ENCODE results near the gene LARP4B. TPM values are rescaled to one million over a fixed set of nuclear protein-coding genes. Genes with fewer than 3 reads are reported as not detected.

The LARP4B gene
- total RNA-seq, 4 donors from 2014 or later = 50.2 to 77.5 (median 57.0) TPM

DNA sequence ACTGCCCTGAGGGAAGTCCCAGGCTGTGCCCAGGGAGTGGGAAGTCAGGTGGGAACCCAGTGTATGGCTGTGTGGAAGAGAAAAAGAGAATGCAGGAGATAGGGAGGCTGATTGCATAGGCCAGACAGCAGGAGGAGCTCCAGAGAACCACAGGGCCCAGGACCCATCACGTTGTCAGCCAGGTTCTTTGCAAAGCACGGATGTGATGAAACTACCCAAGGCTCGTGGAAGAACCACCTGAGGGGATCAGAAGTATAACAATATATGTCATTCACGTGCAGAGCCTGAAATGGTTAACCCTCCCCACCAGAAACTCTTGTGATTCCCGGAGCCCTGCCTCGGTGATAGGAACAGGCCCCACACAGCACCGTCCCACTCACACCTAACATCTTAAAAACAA lies 83.6 kb downstream of the LARP4B start:
- TF ChIP-seq, protein P1, sequence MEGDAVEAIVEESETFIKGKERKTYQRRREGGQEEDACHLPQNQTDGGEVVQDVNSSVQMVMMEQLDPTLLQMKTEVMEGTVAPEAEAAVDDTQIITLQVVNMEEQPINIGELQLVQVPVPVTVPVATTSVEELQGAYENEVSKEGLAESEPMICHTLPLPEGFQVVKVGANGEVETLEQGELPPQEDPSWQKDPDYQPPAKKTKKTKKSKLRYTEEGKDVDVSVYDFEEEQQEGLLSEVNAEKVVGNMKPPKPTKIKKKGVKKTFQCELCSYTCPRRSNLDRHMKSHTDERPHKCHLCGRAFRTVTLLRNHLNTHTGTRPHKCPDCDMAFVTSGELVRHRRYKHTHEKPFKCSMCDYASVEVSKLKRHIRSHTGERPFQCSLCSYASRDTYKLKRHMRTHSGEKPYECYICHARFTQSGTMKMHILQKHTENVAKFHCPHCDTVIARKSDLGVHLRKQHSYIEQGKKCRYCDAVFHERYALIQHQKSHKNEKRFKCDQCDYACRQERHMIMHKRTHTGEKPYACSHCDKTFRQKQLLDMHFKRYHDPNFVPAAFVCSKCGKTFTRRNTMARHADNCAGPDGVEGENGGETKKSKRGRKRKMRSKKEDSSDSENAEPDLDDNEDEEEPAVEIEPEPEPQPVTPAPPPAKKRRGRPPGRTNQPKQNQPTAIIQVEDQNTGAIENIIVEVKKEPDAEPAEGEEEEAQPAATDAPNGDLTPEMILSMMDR (IDR thresholded peaks at IDR 0.05) = no peak
- no peak for TF ChIP-seq POLR2A (IDR thresholded peaks at IDR 0.05)
- no peak overlapping the region for H3K4me3 ChIP-seq (ENCODE audit: low read depth, poor library complexity, severe bottlenecking)
- DNase-seq (ENCODE audit: low spot score in 2 of 2) = no peak
- intact Hi-C loops (cut with DNase I; ENCODE audit: low total_unique reads) = no loop called here
- 80 to 86% methylated on average over 7 of the region's 7 CpGs for WGBS, 2 donors

- no peak for TF ChIP-seq POLR2A (IDR thresholded peaks at IDR 0.05)
- TF ChIP-seq, protein P1 (IDR thresholded peaks at IDR 0.05) = no peak
- 86 to 88% methylated on average over 7 of the region's 7 CpGs for WGBS, 2 donors
- DNase-seq (ENCODE audit: low spot score in 2 of 2) = no peak
- no peak overlapping the region for H3K4me3 ChIP-seq (ENCODE audit: low read depth, poor library complexity, severe bottlenecking)
- intact Hi-C loops (cut with DNase I; ENCODE audit: low total_unique reads) = no loop called here
Measured at GRCh38 chr10:846126-846685, 85.3 kb downstream of the LARP4B start.

GRCh38 chr10:845526-845925 lies 86.0 kb downstream of the LARP4B start:
- DNase-seq (ENCODE audit: low spot score in 2 of 2) = no peak
- 74 to 79% methylated on average over 3 of the region's 3 CpGs for WGBS, 2 donors
- no peak overlapping the region for H3K4me3 ChIP-seq (ENCODE audit: low read depth, poor library complexity, severe bottlenecking)
- intact Hi-C loops (cut with DNase I; ENCODE audit: low total_unique reads) = no loop called here
- TF ChIP-seq, protein P1 (IDR thresholded peaks at IDR 0.05) = no peak
- TF ChIP-seq POLR2A (IDR thresholded peaks at IDR 0.05) = no peak

DNA sequence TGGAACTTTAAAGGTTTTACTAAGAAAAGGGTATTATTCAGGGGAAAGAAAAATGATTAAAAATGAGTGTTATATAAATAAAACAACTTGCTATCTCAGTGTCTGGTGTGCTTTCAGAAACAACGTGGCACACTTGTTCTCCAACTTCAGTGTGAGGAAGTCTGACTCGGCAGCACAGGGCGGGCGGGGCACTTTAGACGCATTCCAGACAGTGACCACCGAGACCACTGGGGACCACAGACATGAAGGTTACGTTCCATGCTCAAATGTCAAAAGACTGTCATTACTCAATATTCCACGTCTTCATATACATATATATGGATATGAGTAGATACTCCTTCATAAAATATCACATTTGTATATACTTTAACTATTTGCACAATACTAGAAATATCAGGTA lies 87.0 kb downstream of the LARP4B start:
- 69 to 70% methylated on average over 8 of the region's 8 CpGs for WGBS, 2 donors
- DNase-seq (ENCODE audit: low spot score in 2 of 2) = no peak
- intact Hi-C loops (cut with DNase I; ENCODE audit: low total_unique reads) = no loop called here
- TF ChIP-seq POLR2A (IDR thresholded peaks at IDR 0.05) = no peak
- TF ChIP-seq, protein P1 (IDR thresholded peaks at IDR 0.05) = no peak
- no peak overlapping the region for H3K4me3 ChIP-seq (ENCODE audit: low read depth, poor library complexity, severe bottlenecking)

DNA sequence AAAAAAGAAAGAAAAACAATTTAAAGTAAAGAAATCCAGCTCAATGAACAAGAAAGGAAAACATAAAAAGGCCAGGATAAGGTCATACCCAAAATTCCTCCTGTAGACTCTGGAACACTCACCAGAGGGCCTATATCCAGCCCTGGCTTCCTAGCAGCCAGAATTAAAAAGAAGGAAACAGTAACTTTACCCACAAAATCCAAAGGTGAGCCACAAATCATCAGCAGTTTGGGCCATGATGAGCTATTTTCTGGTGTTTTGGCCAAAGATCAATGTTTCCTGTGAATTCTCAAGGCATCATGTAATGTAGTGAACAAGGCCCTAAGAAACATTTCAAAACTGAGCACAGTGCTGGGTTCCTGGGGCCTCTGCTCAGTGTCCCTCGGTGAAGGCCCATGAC lies 87.8 kb downstream of the LARP4B start:
- H3K4me3 ChIP-seq (ENCODE audit: low read depth, poor library complexity, severe bottlenecking) = no peak overlapping the region
- 100% methylated on average over 1 of the region's 1 CpG for WGBS, 2 donors
- intact Hi-C loops (cut with DNase I; ENCODE audit: low total_unique reads) = no loop called here
- no peak for TF ChIP-seq POLR2A (IDR thresholded peaks at IDR 0.05)
- TF ChIP-seq, protein P1 (IDR thresholded peaks at IDR 0.05) = no peak
- no peak for DNase-seq (ENCODE audit: low spot score in 2 of 2)

DNA sequence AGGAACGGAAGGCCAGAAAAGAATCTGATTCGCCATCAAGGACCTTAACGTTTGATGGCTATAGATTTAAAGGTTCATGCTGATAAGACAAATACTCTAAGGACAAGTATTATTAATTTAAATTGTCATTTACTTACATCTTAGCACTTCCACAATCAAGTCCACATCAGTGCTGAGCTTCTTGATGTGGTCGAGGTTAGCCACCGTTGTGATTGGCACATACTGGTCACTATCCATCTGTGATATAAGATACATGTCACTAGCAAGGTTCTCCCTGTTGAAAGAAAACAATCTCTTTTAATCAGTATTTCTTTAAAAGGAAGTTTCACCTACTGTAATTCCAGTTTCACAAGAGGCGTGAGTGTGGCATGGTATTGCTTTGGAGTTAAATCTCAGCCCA lies 88.7 kb downstream of the LARP4B start:
- DNase-seq (ENCODE audit: low spot score in 2 of 2) = no peak
- H3K4me3 ChIP-seq (ENCODE audit: low read depth, poor library complexity, severe bottlenecking) = no peak overlapping the region
- WGBS, 2 donors = 94 to 98% methylated on average over 6 of the region's 6 CpGs
- TF ChIP-seq POLR2A (IDR thresholded peaks at IDR 0.05) = no peak
- TF ChIP-seq, protein P1 (IDR thresholded peaks at IDR 0.05) = no peak
- intact Hi-C loops (cut with DNase I; ENCODE audit: low total_unique reads) = no loop called here
